HG02678 (cell line): ENCODE measurements around the gene GGT6.

Experiments
- ATAC-seq: cut with Tn5 transposase; IDR thresholded peaks from one replicate; pipeline ENCODE4 v1.9.1; 2021; ENCODE audit warnings: mild to moderate bottlenecking, moderate library complexity; ENCODE audit not compliant: unreplicated experiment

GGT6 gene

DNA sequence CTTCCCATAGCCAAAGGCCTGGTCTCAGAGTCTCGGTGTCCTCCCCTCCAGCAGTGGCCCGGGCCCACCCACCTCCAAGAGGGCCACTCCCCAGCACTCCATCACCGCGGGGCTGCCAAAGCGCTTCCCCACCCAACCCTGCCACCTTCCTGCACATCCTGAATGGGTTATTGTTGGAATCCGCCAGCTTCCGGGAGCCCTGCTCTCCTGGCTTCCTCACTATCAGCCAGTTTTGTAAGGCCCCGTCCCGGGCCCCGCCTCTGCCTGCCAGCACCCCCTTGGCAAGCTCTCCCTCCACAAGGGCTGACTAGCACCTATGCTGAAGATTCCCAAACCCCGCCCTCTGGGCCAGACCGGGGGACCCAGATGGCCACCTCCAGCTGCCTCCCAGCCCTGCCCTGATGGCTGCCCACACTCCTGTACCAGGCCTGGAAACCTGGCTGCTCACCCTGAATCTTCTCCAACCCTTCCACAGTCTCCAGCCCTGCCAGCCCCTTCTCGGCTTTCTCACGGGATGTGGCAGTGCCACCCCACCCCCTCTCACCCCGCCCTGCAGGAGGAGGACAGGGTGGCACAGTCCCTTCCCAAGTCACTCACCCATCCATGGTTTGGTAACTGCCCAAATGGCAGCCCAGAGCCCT is 19.6 kb downstream of the GGT6 start:
- no peak for ATAC-seq

DNA sequence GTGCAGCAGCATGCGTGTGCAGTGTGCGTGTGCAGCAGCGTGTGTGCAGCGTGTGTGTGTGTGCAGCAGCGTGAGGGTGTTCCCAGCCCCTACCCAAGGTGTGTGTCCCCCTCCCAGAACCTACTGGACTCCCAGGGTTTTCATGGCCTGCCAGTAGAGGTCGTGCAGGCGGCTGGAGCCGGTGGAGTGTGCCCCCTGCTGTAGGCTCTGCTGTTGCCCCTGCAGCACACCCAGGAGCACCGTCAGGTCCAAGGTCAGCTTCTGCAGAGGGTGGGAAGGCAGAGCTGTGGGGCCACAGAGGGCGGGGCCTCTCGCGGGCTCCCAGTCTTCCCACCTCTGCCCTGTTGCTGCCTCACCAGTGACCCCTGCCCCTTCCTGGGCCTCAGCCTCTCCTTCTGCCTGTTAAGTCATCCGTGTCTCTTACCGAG is 20.1 kb downstream of the GGT6 start:
- ATAC-seq, result no peak

DNA sequence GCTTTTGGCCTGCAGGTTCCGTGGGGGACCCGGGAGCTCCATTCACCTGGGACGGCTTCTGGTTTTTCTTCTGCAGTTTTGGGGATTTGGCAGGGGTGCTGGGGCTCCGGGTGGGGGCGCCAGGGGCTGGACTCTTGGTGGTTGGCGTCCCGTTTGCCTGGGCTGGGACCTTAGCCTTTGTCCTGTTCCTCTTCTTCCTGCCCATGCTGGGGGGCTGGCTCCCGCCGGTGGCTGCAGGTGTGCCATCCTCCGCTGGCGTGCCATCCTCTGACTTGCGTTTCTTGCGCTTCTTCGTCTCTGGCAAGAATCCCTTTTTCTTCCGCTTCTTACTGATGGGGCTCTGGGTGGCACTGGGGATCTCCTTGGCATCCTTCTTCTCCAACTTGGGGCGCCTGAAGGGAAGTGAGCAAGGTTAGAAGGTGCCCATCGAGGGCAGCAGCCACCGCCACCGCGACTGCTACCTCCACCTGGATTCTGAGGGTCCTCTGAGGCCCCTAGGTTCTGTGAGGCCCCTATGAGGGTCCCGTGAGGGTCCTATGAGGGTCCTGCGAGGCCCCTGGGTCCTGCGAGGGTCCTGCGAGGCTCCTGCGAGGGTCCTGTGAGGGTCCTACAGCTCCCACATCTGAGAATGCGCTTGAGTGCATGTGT is 20.7 kb downstream of the GGT6 start:
- no peak for ATAC-seq

DNA sequence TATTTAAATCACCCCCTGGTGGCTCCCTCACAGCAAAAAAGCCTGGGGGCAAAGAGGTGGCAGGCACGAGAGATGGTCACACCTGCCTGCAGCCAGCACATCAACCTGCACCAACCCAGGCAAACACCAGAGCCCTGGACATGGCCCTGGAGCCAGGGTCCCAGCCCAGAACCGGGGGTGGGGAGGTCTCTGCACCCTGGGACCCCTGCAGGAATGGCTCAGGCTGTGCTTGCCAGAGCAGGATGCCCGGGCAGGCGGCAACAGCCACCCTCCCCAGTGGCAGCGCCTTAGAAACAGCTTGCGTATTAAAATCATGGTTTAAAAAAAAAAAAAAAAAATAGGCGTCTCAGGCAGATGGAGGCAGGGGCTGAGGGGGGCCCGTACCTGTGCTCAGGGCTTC is 21.4 kb downstream of the GGT6 start:
- ATAC-seq, result no peak

DNA sequence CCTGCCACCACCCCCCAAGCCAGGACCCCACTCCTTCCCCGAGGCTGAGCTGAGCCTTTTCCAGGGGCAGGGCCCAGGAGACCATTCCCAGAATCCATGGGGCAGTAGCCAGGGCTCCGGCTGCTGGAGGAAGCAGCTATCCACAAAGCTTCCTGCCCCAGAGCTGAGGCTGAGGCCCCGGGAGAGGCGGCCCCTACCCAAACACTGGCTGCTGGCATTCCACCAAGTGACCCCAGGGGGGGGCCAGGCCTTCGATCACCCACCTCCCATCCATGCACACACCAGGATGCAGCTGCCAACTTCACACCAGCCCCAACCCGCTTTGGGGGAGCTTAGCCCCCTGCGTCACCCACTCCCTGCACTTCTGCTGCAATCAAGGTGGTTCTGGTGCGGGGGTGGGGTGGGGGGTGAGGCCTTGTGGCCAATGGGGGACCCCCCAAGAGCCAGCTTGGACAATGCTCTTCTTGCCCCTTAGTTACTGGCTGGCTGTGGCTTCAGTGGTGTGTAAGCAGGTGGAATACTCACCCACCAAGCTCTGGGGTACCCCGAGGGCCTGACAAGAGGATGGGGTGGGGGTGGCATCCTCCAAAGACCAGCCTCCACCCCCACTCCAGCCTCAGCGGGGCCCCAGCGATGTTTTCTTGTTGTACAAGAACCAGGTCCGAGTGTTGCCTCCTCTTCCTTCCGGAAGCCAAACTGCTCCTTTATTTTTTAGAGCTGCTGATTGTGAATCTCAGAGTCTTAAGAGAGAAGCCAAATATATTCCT is 22.0 kb downstream of the GGT6 start:
- no peak for ATAC-seq

DNA sequence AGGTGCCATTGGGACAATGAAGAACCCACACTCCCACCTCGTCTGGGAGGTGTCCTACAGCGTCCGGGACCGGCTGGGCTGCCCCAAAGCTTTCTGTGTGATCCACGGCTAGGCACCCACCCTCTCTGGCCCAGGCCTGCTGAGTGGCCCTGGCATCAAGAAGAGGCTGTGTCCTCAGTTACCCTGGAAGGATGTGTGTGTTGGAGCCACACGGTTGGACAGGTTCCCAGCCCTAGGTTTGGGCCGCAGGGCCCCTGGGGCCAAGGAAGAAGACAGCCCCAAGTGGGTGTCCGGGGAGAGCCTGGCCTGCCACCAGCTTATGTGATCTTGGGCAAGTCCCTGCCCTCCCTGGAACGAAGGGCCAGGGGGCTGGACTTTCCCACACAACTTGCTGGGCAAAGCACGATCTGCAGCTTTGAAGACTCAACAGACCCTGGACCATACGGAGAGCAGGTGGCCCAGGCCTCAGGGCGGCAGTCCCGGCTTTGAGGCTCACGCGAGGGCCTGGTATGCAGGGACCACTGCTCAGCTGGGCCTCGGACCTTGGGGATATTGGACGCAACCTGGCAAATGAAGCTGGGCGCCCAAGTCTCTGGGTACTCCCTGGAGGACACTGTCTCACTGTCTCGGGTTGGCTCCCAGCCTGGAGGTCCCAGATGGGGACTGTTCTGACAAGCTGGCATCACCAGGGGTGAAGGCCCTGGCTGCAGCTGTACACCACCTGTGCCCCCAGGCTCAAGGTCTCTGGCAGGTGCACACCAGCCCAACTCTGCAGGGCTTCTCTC is 22.7 kb downstream of the GGT6 start:
- no peak for ATAC-seq

DNA sequence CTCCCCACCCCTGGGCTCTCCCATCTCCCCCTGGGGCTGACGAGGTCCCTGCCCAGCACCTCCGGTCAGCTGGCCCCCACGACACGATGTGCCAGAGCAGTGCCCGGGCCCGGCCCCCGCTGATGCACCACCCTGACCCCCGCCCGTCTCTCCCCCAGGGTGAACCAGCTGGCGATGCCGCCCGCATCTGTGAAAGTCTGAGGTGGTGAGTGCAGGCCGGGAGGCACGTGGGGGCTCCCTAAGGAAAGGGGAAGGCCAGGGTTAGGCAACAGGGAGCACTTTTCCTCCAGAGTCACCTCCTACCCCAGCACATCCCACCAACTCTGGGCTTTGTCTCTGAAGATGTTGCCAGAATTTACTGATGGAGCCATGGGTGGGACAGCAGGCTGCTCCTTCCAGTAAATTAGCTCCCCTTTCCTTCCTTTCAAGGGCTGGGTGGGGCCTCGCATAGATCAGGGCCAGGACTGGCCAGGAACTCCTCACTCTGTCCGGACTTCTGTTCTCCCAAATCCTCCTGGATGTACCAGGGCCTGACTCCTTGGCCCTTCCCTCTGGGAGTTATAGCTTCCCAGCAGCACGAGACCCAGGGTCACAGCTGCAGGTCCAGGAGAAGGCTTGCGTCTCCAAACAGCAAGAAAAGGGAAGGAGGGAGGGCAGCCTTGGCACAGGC is 23.5 kb downstream of the GGT6 start:
- ATAC-seq, result no peak

DNA sequence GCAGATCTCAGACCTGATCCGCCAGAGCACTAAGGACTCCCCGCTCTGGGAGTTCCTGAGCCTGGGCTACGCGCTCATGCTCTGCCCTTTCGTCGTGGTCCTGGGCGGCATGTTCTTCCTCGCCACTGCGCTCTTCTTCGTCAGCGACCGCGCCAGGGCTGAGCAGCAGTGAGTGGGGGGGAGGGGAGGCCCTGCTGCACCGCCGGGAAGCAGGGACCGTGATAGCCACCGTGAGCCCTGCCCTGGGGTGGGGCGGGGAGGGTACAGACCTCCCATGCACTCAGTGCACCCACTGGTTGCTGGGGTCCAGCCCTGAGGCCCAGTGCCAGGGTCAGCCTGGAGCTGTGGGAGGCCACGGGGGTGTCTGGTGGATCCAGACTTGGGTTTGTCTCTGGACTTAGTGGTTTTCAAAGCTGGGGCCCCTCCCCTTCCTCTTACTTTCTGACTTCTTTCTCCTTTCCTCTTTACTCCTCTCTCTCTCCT is 24.1 kb downstream of the GGT6 start:
- no peak for ATAC-seq

DNA sequence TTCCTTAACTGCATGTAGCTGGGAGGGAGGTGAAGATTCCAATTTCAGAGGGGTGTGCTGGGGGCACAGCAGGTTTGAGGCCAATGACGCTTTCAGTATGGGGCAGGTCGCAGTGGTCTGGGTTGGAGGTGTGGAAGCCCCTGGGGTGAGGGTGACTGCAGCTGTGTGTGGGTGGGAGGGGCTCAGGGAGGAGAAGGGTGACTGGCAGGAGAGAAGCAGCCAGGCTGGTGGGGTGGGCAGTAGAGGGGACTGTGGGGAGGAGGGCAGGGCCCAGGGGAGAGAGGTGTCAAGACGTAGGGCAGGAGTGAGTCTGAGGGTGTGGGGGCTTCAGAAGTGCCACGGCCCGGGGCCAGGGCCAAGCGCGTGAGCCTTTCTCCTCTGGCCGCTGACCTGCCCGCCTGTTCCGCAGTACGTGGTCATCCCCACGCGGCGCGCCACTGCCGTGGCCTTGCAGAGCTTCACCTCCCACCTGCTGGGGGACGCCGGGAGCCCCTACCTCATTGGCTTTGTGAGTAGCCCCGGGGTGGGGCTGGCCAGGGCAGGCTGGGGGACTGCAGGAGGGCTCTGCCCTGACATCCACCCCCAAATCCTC is 24.6 kb downstream of the GGT6 start:
- no peak for ATAC-seq

DNA sequence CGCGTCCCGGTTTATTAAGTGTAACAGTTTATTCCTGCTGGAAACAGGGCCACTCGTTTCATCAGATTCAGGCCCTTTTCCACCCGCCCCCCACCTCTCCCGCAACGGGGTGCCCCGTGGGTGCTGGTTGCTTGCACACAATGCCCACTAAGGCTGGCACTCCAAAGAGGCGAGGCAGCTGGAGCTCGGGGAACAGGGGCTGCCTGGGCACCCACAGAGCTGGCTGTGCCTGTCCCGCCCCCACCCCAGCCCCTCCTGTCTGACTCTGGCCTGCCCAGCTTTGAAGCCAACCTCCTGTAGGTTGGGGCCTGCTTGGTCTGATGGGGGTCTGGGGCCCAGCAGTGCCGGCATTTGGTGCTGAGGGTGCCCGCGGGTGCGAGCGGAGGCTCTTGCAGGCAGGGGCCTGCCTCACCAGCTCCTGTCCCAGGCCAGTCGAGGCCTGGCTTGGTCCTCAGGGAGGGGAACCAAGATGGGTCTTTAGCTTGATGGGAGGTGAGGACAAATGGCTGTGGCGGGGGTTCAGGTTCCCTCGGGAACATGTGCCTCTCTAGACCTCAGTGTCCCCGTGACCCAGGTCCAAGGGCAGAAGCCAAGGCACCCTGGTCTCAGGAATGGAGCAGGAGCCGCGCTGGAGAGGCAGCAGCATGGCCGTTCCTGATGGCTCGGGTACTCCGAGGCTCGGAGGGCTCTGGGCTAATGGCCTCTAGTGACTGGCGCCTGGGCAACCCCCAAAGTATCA is 25.3 kb downstream of the GGT6 start:
- no peak for ATAC-seq

DNA sequence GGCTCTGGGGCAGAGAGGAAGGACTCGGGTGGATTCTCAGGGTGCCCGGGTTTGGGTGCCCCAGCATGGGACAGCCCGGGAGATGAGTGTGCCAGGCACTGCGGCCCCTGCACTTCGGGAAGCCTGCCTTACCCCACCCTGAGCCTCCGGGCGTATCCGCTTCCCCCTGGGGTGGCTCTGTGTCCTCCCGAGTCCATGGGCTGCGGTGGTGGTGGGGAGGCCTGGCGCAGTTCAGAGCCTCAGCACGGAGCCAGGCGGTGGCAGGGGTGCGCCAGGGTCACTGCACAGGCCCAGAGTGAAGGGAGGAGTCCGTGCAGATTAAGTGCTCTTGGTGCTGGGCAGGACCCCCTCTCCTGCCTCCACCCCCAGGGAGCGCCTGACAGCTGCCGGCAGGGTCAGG is 25.9 kb downstream of the GGT6 start:
- no peak for ATAC-seq

DNA sequence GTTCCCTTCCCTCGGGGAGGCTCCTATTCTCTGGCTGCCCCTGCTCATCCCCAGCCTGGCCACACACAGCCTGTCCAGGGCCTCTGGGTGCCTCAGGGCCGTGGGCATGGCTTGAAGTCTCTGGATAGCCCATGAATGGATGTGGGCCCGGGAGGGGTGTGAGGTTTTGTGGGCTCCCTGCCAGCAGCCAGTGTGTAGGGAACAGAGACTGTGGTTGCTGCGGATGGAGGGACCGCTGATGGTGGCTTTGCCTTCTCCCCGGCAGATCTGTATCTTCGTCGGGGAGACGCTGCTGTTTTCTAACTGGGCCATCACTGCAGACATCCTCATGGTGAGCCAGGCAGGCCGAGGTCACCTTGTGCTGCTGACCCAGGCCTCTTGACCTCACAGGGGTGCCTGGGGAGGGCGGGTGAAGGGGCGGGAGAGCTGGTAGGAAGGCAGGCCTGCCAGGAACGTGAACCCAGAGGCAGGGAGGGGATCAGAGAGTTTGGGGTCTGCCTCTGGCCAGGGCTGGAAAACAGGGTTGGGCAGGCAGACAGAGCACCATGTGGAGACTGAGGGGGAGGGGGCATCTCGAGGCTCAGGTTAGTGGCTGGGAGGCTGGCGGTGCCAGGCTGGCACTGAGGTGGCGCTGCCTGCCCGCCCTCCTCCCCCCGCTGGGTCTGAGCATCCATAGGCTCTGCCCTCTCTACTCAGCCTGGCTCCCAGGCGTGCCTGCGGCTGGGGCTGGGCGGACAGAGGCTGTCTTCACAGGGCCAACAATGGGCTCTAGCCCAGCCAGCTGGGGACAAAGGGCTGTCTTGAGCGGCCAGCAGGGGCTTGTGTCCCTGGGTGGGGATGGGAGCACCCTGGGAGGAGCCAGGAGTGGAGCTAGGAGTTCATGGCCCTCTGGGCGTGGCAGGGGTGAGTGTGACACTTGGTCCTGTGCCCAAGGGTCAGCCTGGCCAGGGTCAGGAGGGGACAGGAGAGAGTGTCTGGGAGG is 26.6 kb downstream of the GGT6 start:
- no peak for ATAC-seq

DNA sequence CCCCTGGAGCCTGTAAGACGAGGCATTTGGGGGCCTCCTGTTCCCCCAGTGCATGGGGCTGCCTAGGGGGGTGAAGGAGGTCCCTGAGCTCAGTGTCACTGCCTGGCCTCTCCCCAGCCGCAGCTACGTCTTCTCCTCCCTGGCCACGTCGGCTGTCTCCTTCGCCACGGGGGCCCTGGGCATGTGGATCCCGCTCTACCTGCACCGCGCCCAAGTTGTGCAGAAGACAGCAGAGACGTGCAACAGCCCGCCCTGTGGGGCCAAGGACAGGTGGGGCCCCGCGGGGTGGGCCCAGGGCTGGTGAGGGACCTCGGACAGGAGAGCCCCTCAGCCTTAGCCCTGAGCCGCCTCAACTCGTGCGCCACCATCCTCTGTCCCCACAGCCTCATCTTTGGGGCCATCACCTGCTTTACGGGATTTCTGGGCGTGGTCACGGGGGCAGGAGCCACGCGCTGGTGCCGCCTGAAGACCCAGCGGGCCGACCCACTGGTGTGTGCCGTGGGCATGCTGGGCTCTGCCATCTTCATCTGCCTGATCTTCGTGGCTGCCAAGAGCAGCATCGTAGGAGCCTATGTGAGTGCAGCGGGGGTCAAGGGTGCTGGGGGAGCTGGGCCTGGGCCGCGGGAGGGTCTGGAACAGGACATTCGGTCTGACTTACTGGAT is 27.4 kb downstream of the GGT6 start:
- no peak for ATAC-seq

DNA sequence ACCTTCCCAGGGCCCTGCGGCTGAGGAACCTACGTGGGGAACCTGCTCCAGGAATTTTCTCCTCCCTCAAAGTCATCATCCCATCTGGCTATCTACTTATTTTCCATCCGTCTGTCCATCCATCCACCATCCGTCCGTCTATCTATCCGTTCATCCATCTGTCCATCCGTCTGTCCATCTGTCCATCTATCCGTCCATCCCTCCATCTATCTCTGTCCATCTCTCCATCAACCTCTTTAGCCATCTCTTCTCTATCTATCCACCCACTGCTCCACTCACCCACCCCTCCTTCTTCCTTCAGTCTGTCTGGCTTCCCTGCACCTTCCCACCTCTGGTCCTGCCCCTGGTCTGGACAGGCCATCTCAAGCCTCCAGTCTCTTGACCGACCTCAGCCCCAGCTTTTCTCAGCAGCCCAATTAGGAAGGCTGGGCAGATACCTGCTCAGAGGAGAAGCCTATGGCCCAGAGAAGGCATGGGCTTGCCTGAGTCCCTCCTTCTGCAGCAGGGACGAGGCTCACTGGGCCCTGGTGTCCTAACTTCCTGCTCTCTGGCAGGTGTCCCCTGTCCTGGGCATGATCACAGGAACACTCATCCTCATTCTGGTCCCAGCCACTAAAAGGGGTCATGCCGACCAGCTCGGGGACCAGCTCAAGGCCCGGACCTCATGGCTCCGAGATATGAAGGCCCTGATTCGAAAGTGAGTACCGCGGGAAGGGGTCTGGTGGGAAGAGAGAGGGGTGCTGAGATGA is 28.2 kb downstream of the GGT6 start:
- no peak for ATAC-seq

DNA sequence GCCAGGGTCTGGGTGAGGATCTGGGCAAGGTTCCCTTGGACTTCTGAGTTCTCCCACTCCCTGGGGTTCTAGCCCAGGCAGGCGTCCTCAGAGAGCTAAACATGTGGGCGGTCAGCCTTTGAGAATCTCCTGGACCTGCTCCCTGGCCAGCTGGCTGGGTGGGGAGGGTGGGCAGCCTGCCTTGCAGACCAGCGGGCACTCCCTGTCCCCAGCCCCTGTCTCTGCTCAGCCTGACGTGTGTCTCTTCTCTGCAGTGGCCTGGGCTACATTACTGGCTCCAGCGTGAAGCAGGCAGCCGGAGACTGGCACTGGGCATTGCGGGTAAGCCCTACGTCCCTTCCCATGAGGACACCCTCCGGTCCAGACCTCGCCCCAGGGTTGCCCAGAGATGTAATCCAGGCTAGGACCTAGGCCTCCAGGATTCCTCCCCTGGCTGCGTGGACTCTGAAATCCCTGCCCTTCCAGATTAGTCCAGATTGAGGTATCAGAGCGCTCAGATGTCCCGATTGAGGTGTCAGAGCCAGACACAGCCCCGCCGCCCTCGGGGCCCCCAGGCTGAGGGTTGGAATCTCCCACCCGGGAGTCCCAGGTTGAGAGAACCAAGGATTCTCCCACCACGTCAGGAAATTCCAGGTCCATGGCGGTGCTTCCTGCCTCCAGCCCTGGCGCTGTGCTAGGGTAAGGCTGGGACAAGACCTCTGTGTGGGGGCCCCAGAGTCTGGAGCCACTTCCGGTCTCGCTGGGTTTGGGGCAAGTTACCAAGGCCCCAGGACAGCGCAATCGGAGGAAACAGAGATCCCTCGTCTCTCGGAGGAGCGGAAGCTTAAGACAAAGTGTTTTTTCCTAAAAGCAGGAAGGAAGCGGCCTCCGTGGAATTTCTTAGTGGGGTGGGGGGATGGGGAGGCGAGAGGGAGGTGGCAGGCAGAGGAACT is 29.3 kb downstream of the GGT6 start:
- ATAC-seq, result no peak

DNA sequence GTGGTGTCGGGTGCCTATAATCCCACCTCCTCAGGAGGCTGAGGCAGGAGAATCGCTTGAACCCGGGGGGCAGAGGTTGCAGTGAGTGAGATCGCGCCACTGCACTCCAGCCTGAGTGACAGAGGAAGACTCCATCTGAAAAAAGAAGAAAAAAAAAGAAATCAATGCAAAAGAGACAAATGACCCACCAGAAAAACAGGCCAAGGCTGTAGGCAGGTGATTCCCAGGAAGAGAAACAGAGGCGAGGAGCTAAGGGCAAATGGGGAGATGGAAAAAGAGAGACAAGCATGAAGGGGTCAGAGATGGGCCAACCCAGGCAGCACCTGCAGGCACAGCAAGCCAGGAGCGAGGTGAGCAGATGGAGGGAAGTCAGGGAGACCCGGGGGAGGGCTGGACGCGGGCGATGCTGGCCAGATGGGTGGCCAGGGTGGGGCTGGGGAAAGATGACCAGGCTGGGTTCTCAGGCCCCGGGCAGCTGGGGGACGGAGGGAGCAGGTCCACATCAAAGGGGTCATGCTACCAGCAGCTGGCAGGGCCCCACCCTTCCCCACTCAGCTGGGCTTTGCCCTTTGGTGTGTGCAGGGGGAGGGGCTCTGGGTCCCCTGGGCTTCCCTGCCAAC is 30.7 kb downstream of the GGT6 start:
- no peak for ATAC-seq
